B cell (primary cell): Measurements from ENCODE around the gene PDE4B. TPM values are rescaled to one million over a fixed set of nuclear protein-coding genes. Genes with fewer than 3 reads are reported as not detected.

Experiments
- ATAC-seq: fragments of 200-7000 bp; cut with Tn5 transposase; one replicate; pipeline ENCODE4 v1.10.0; 2021; ENCODE audit warnings: low read depth, mild to moderate bottlenecking, moderate number of reproducible peaks, moderate library complexity
- CTCF ChIA-PET: fragments of 350-600 bp; sonication (Branson Sonifier 250); formaldehyde crosslinking; loops from one replicate; lab custom pipeline; 2021; ENCODE audit warnings: antibody characterized with exemption, inconsistent platforms; lab: Charles Lee
- POLR2A ChIA-PET: fragments of 350-600 bp; sonication (Branson Sonifier 250); formaldehyde crosslinking; loops from one replicate; lab custom pipeline; 2021; ENCODE audit warnings: antibody characterized with exemption; lab: Charles Lee
- DNase-seq: peaks from one replicate; pipeline ENCODE4 v3.0.0; 2013
- H2AFZ ChIP-seq: 2 replicates; pipeline ENCODE4 v1.6.1; 2012; ENCODE audit warnings: mild to moderate bottlenecking, low read depth, low read length; ENCODE audit not compliant: insufficient read depth, poor library complexity, severe bottlenecking
- H3K27ac ChIP-seq, 2 donors: 1 replicate in 1 of 2; 2 replicates in 1 of 2; pipeline ENCODE4 v1.5.1; 2012 to 2013; ENCODE audit warnings: low read length in 2 of 2, mild to moderate bottlenecking in 2 of 2, moderate library complexity in 1 of 2
- H3K27me3 ChIP-seq, 4 experiments: fragments of 200-600 bp in 1 of 4; sonication (generic) in 1 of 4; replicated peaks in 1 of 4; 1 replicate in 2 of 4; 2 replicates in 2 of 4; pipeline versions ENCODE4 v1.6.1 to v1.7.0; 2013 to 2016; ENCODE audit warnings: low read length in 3 of 4, mild to moderate bottlenecking in 2 of 4, mixed read lengths in 1 of 4, moderate library complexity in 1 of 4; ENCODE audit not compliant: insufficient read depth in 4 of 4, control insufficient read depth in 3 of 4; ENCODE audit errors: control extremely low read depth in 1 of 4
- H3K36me3 ChIP-seq, 2 experiments: replicated peaks in 1 of 2; 1 replicate in 1 of 2; 2 replicates in 1 of 2; pipeline versions ENCODE4 v1.6.1 to v1.7.1; 2013; ENCODE audit warnings: low read length in 1 of 2; ENCODE audit not compliant: insufficient read depth in 2 of 2, control insufficient read depth in 1 of 2; ENCODE audit errors: control extremely low read depth in 1 of 2, extremely low read depth in 1 of 2
- H3K4me1 ChIP-seq, 2 donors: fragments of 200-600 bp in 1 of 2; sonication (generic) in 1 of 2; 1 replicate in 1 of 2; 2 replicates in 1 of 2; pipeline versions ENCODE4 v1.5.1 to v1.6.1; 2013 to 2017; ENCODE audit warnings: low read length in 2 of 2; ENCODE audit not compliant: control insufficient read depth in 2 of 2, insufficient read depth in 2 of 2
- H3K4me2 ChIP-seq: replicated peaks from 2 replicates; pipeline ENCODE3; 2012; ENCODE audit warnings: mild to moderate bottlenecking, low read depth, low read length; ENCODE audit not compliant: poor library complexity, severe bottlenecking
- H3K4me3 ChIP-seq, 5 experiments: fragments of 200-600 bp in 1 of 5; sonication (generic) in 1 of 5; 1 replicate in 3 of 5; 2 replicates in 2 of 5; pipeline versions ENCODE4 v1.5.1 to v1.7.0; 2011 to 2016; ENCODE audit warnings: low read length in 4 of 5, mild to moderate bottlenecking in 4 of 5, low read depth in 2 of 5, control low read depth in 1 of 5, moderate library complexity in 1 of 5; ENCODE audit not compliant: insufficient read depth in 1 of 5; ENCODE audit errors: control extremely low read depth in 1 of 5, extremely low read depth in 1 of 5
- H3K79me2 ChIP-seq: fragments of 200-600 bp; sonication (generic); one replicate; pipeline ENCODE4 v1.6.0; 2016; ENCODE audit warnings: low read length; ENCODE audit not compliant: control insufficient read depth, insufficient read depth
- H3K9ac ChIP-seq: fragments of 200-600 bp; sonication (generic); 2 replicates; pipeline ENCODE4 v1.6.1; 2017; ENCODE audit warnings: mild to moderate bottlenecking, low read length, moderate library complexity
- H3K9me3 ChIP-seq, 3 donors: one replicate each; pipeline versions ENCODE4 v1.6.1 to v1.7.1; 2013; ENCODE audit warnings: low read length in 2 of 3; ENCODE audit not compliant: control insufficient read depth in 2 of 3, insufficient read depth in 1 of 3; ENCODE audit errors: control extremely low read depth in 1 of 3
- H4K20me1 ChIP-seq: 2 replicates; pipeline ENCODE4 v1.6.0; 2012; ENCODE audit warnings: mild to moderate bottlenecking, low read length; ENCODE audit not compliant: insufficient read depth, control insufficient read depth, poor library complexity, severe bottlenecking
- H3K27ac Mint-ChIP-seq: one replicate; pipeline ENCODE4 v1.8.0; 2021; ENCODE audit warnings: mixed read lengths
- H3K27me3 Mint-ChIP-seq: one replicate; pipeline ENCODE4 v1.8.0; 2021; ENCODE audit warnings: mixed read lengths
- H3K4me1 Mint-ChIP-seq: one replicate; pipeline ENCODE4 v1.8.0; 2021; ENCODE audit warnings: mixed read lengths
- H3K4me3 Mint-ChIP-seq: one replicate; pipeline ENCODE4 v1.8.0; 2021; ENCODE audit warnings: mixed read lengths
- H3K9me3 Mint-ChIP-seq: one replicate; pipeline ENCODE4 v1.8.0; 2022; ENCODE audit warnings: mixed read lengths; ENCODE audit not compliant: insufficient read depth
- EZH2 ChIP-seq: IDR thresholded peaks from 2 replicates; pipeline ENCODE4 v1.6.1; 2012; ENCODE audit warnings: borderline replicate concordance, low read depth, mild to moderate bottlenecking, moderate library complexity, low read length; ENCODE audit not compliant: insufficient read depth, poor library complexity, severe bottlenecking
- WGBS: methylation state at CpG from one replicate; pipeline ENCODE4 v1.1.5; 2013; ENCODE audit warnings: missing lambda C conversion rate; ENCODE audit not compliant: insufficient coverage; 5-methylcytosine and 5-hydroxymethylcytosine counted together
- intact Hi-C: fragments of 100-400 bp; cut with micrococcal nuclease; formaldehyde crosslinking; loops from one replicate; pipeline ENCODE4 v1.10.0; 2022
- polyA plus RNA-seq: library from polyadenylated mRNA; depleted of rRNA; stranded (reverse); fragments of >200 nt; gene quantifications from 2 replicates; pipeline ENCODE4 v1.2.3, GENCODE V29; 2012
- total RNA-seq, 2 donors: library from RNA; stranded (reverse); fragments of 120-200 nt in 1 of 2; gene quantifications; 1 replicate in 1 of 2; 2 replicates in 1 of 2; pipeline versions ENCODE4 v1.2.3 to v1.2.4, GENCODE V29; 2013 to 2022
- TF ChIP-seq, protein P1 (sequence below): fragments of 200-600 bp; IDR thresholded peaks from one replicate; pipeline ENCODE4 v1.8.0; 2022; ENCODE audit warnings: antibody characterized with exemption, mild to moderate bottlenecking

The PDE4B gene
- total and polyA plus RNA-seq, 2 donors (not counting 1 experiment from before 2014, with no cell fraction given), result 63.7 to 242 TPM

GRCh38 chr1:65844296-65844695 is 51.6 kb downstream of the PDE4B start:
- no peaks in the 10 kb centered on the region for H3K36me3 ChIP-seq
- no peaks in the 10 kb centered on the region for H4K20me1 ChIP-seq
- no peak overlapping the region for H3K9ac ChIP-seq
- DNase-seq (no peak), ATAC-seq (no peak)
- ChIA-PET POLR2A (no interaction called here), CTCF (no interaction called here)
- Mint-ChIP-seq H3K27ac (no peak overlapping the region), H3K4me1 (no peaks in the 10 kb centered on the region), H3K27me3 (no peaks in the 10 kb centered on the region), H3K9me3 (peaks cover 5% of the 10 kb centered on the region), H3K4me3 (no peak overlapping the region)
- H2AFZ ChIP-seq, result no peak overlapping the region
- H3K9me3 ChIP-seq, result peaks cover 0 to 4% (median 2%) of the 10 kb centered on the region in 3 donors
- H3K4me1 ChIP-seq, result no peaks in the 10 kb centered on the region
- no peak overlapping the region for H3K27ac ChIP-seq
- H3K4me3 ChIP-seq, result no peak overlapping the region
- H3K79me2 ChIP-seq, result no peaks in the 10 kb centered on the region
- no peak overlapping the region for H3K4me2 ChIP-seq
- intact Hi-C loops, result no loop called here
- no peaks in the 10 kb centered on the region for H3K27me3 ChIP-seq
- TF ChIP-seq, protein P1, sequence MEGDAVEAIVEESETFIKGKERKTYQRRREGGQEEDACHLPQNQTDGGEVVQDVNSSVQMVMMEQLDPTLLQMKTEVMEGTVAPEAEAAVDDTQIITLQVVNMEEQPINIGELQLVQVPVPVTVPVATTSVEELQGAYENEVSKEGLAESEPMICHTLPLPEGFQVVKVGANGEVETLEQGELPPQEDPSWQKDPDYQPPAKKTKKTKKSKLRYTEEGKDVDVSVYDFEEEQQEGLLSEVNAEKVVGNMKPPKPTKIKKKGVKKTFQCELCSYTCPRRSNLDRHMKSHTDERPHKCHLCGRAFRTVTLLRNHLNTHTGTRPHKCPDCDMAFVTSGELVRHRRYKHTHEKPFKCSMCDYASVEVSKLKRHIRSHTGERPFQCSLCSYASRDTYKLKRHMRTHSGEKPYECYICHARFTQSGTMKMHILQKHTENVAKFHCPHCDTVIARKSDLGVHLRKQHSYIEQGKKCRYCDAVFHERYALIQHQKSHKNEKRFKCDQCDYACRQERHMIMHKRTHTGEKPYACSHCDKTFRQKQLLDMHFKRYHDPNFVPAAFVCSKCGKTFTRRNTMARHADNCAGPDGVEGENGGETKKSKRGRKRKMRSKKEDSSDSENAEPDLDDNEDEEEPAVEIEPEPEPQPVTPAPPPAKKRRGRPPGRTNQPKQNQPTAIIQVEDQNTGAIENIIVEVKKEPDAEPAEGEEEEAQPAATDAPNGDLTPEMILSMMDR, result no peak
- TF ChIP-seq EZH2, result no peak
- no CpG with 5 or more reads among the region's 4 CpGs for WGBS

- Histone ChIP-seq H3K27ac (no peak overlapping the region), H3K79me2 (no peaks in the 10 kb centered on the region), H3K36me3 (no peaks in the 10 kb centered on the region), H3K9me3 (peaks cover 1 to 5% (median 4%) of the 10 kb centered on the region in 3 donors), H4K20me1 (no peaks in the 10 kb centered on the region), H3K4me2 (no peak overlapping the region), H3K4me3 (no peak overlapping the region), H2AFZ (no peak overlapping the region), H3K27me3 (no peaks in the 10 kb centered on the region), H3K9ac (no peak overlapping the region), H3K4me1 (no peaks in the 10 kb centered on the region)
- TF ChIP-seq, protein P1, result no peak
- no peak for TF ChIP-seq EZH2
- CTCF ChIA-PET, result no interaction called here
- ATAC-seq, result no peak
- Mint-ChIP-seq H3K27me3 (no peaks in the 10 kb centered on the region), H3K4me1 (no peaks in the 10 kb centered on the region), H3K27ac (no peak overlapping the region), H3K4me3 (no peak overlapping the region), H3K9me3 (peaks cover 5% of the 10 kb centered on the region)
- POLR2A ChIA-PET, result no interaction called here
- DNase-seq, result no peak
- intact Hi-C loops, result no loop called here
- 88% methylated on average over 1 of the region's 3 CpGs for WGBS
These were observed 52.3 kb downstream of the PDE4B start for GRCh38 chr1:65844821-65845534.
